Measurements from ENCODE around the gene SARM1. TPM values are rescaled to one million over a fixed set of nuclear protein-coding genes. Genes with fewer than 3 reads are reported as not detected.

The SARM1 gene
- total and polyA plus RNA-seq, 2 of the 13 experiments (the other 11 are each of a cell fraction or from before 2014, with no cell fraction given), result 0.73 to 0.86 TPM

GRCh38 chr17:28357061-28357900, 14.2 kb upstream of the SARM1 start, which contains the start of gene POLDIP2 (continued):
- TF ChIP-seq ARID5B (CRISPR knock-in tag; IDR thresholded peaks at IDR 0.05) (no peak), SP5 (CRISPR knock-in tag; IDR thresholded peaks at IDR 0.05; ENCODE audit: borderline replicate concordance, low read depth) (no peak), ZNF614 (CRISPR knock-in tag; IDR thresholded peaks at IDR 0.05; ENCODE audit: borderline replicate concordance) (peak; percentile 90; the same call in 1 of the 2 replicates), CREBL2 (CRISPR knock-in tag; IDR thresholded peaks at IDR 0.05; ENCODE audit: borderline replicate concordance) (no peak), ELF1 (CRISPR knock-in tag; IDR thresholded peaks at IDR 0.05) (peak; percentile 97), SP2 (CRISPR knock-in tag; IDR thresholded peaks at IDR 0.05) (peak; percentile 85), ZNF274 (CRISPR knock-in tag; IDR thresholded peaks at IDR 0.05) (no peak), MED1 (CRISPR knock-in tag; IDR thresholded peaks at IDR 0.05) (peak; percentile 62), ZBTB42 (CRISPR knock-in tag; IDR thresholded peaks at IDR 0.05) (no peak), ZNF547 (CRISPR knock-in tag; IDR thresholded peaks at IDR 0.05) (no peak), ZNF235 (CRISPR knock-in tag; IDR thresholded peaks at IDR 0.05; ENCODE audit: borderline replicate concordance) (0 out of 2 replicates have a peak, but pooled peaks have one; percentile 76), SALL2 (CRISPR knock-in tag; IDR thresholded peaks at IDR 0.05) (peak; percentile 91), ZMYM4 (CRISPR knock-in tag; IDR thresholded peaks at IDR 0.05) (peak; percentile 74; the same call in 1 of the 2 replicates), CBX1 (IDR thresholded peaks at IDR 0.05; ENCODE audit: low read depth) (no peak), KDM6A (CRISPR knock-in tag; IDR thresholded peaks at IDR 0.05; ENCODE audit: low read depth) (no peak), ZNF773 (CRISPR knock-in tag; IDR thresholded peaks at IDR 0.05; ENCODE audit: borderline replicate concordance) (peak; percentile 65; the same call in 1 of the 2 replicates), KLF12 (CRISPR knock-in tag; IDR thresholded peaks at IDR 0.05; ENCODE audit: borderline replicate concordance) (peak; percentile 92; the same call in 1 of the 2 replicates), KDM3A (CRISPR knock-in tag; IDR thresholded peaks at IDR 0.05; ENCODE audit: low read depth) (peak; percentile 47; the same call in 1 of the 2 replicates), TOE1 (CRISPR knock-in tag; IDR thresholded peaks at IDR 0.05) (peak; percentile 49; the same call in 1 of the 2 replicates), ZNF343 (CRISPR knock-in tag; IDR thresholded peaks at IDR 0.05) (no peak), SIN3A (IDR thresholded peaks at IDR 0.05; ENCODE audit: borderline replicate concordance, low read depth, low read length) (no peak), ZNF260 (CRISPR knock-in tag; IDR thresholded peaks at IDR 0.05; ENCODE audit: borderline replicate concordance, low read depth) (no peak), KAT8 (CRISPR knock-in tag; IDR thresholded peaks at IDR 0.05) (peak; percentile 100)
- TF ChIP-seq, protein P1, sequence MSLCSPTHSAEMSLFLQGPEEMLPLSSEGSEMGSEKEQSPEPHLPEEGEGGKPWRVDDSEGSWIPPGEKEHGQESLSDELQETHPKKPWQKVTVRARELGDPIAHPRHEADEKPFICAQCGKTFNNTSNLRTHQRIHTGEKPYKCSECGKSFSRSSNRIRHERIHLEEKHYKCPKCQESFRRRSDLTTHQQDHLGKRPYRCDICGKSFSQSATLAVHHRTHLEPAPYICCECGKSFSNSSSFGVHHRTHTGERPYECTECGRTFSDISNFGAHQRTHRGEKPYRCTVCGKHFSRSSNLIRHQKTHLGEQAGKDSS (CRISPR knock-in tag; IDR thresholded peaks at IDR 0.05; ENCODE audit: borderline replicate concordance, low read depth), result peak; percentile 42
